ENCODE results near the gene CPNE7.
"Not testable (repeated sequence)": the region's sequence is repeated elsewhere in the genome, so short reads cannot be mapped to it uniquely, and the experiment has no call there.

Gene CPNE7

GRCh38 chr16:89569506-89570341 is 5.8 kb upstream of the CPNE7 start:
- ChIA-PET POLR2A (no interaction called here), CTCF (interaction anchor here (1.2 kb wide), 1 partner anchor 72 kb away, joined by 3 read pairs; no protein-coding TSS in a partner anchor)
- DNase-seq (ENCODE audit: low read depth, low spot score) = no peak
- no peak overlapping the region for H3K4me3 ChIP-seq (ENCODE audit: low read depth, low read length)
- no peak for TF ChIP-seq CTCF (IDR thresholded peaks at IDR 0.05; ENCODE audit: insufficient read depth, low read length, missing control alignments)

DNA sequence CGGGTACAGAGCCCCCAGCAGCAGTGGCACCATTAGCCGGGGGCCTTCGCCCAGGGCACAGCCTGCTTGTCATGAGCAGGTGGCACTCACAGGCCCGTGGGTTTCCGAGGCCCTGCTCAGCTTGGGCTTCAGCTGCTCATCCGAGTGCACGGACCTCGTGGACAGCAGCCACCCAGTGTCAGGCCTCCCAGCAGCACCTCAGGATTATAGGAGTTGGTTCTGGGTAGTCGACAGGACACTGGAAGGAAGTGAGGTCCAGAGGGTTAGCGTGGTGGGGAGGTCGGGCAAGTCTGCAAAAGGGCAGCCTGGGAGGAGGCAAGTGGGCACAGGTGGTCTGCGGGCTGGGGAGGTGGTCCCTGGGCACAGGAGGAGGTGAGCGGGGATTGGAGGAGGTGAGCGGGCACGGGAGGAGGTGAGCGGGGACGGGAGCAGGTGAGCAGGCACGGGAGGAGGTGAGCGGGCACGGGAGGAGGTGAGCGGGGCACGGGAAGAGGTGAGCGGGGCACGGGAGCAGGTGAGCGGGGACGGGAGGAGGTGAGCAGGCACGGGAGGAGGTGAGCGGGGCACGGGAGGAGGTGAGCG is 5.1 kb upstream of the CPNE7 start:
- DNase-seq (ENCODE audit: low read depth, low spot score) = no peak
- POLR2A ChIA-PET = no interaction called here
- CTCF ChIA-PET = interaction anchor here (1.2 kb wide), 1 partner anchor 71 kb away, joined by 3 read pairs; no protein-coding TSS in a partner anchor
- no peak for TF ChIP-seq CTCF (IDR thresholded peaks at IDR 0.05; ENCODE audit: insufficient read depth, low read length, missing control alignments)
- no peak overlapping the region for H3K4me3 ChIP-seq (ENCODE audit: low read depth, low read length)

DNA sequence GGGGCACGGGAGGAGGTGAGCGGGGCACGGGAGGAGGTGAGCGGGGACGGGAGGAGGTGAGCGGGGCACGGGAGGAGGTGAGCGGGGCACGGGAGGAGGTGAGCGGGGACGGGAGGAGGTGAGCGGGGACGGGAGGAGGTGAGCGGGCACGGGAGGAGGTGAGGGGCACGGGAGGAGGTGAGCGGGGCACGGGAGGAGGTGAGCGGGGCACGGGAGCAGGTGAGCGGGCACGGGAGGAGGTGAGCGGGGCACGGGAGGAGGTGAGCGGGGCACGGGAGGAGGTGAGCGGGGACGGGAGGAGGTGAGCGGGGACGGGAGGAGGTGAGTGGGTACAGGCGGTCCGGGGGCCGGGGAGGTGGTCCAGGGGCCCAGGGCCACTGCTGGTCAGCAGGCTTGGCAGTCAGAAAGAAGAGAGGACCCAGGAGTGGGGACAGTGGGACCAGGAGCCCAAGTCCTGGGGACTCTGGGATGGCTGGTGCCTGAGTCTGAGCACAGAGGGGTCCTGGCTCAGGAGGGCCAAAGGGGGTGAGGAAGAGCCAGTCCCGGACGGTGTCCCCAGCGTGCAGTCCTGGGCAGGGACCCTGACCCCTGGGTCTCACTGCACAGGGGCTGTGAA is 4.5 kb upstream of the CPNE7 start:
- H3K4me3 ChIP-seq (ENCODE audit: low read depth, low read length); POLR2A ChIA-PET; DNase-seq (ENCODE audit: low read depth, low spot score); CTCF ChIA-PET: not testable (repeated sequence)

GRCh38 chr16:89571636-89572035 is 3.9 kb upstream of the CPNE7 start:
- DNase-seq (ENCODE audit: low read depth, low spot score) = no peak
- TF ChIP-seq CTCF (IDR thresholded peaks at IDR 0.05; ENCODE audit: insufficient read depth, low read length, missing control alignments) = no peak
- POLR2A ChIA-PET = no interaction called here
- CTCF ChIA-PET = no interaction called here
- H3K4me3 ChIP-seq (ENCODE audit: low read depth, low read length) = no peak overlapping the region

DNA sequence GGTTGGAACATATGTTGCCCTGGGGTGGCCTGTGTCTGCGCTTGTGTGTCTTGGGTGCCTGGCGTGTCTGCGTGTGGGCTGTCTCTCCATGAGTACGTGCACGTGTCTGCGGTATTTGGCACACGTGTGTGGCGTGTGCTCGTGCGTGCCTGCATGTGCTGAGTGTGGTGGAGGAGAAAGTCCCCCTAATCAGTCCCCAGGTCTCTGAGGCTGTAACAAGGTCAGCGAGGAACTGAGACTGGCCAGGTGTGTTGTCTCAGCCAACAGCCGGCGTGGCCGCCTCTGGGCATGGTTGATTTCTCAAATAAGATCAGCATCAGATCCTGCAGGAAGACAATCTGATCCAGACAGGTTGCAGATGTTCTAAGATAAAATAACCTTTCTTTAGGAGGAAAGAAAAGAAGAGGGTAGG is 3.5 kb upstream of the CPNE7 start:
- DNase-seq (ENCODE audit: low read depth, low spot score) = no peak
- TF ChIP-seq CTCF (IDR thresholded peaks at IDR 0.05; ENCODE audit: insufficient read depth, low read length, missing control alignments) = no peak
- ChIA-PET POLR2A (no interaction called here), CTCF (interaction anchor here (1.0 kb wide), 1 partner anchor 73 kb away, joined by 4 read pairs; no protein-coding TSS in a partner anchor)
- H3K4me3 ChIP-seq (ENCODE audit: low read depth, low read length) = no peak overlapping the region

GRCh38 chr16:89572485-89573205 is 2.9 kb upstream of the CPNE7 start:
- ChIA-PET POLR2A (no interaction called here), CTCF (interaction anchor here (1.0 kb wide), 1 partner anchor 72 kb away, joined by 4 read pairs; no protein-coding TSS in a partner anchor)
- no peak for DNase-seq (ENCODE audit: low read depth, low spot score)
- TF ChIP-seq CTCF (IDR thresholded peaks at IDR 0.05; ENCODE audit: insufficient read depth, low read length, missing control alignments) = no peak
- no peak overlapping the region for H3K4me3 ChIP-seq (ENCODE audit: low read depth, low read length)
